ENCODE results near the gene IPO11.

GRCh38 chr5:62616615-62617277, 204.2 kb downstream of the IPO11 start:
- TF ChIP-seq, protein P1, sequence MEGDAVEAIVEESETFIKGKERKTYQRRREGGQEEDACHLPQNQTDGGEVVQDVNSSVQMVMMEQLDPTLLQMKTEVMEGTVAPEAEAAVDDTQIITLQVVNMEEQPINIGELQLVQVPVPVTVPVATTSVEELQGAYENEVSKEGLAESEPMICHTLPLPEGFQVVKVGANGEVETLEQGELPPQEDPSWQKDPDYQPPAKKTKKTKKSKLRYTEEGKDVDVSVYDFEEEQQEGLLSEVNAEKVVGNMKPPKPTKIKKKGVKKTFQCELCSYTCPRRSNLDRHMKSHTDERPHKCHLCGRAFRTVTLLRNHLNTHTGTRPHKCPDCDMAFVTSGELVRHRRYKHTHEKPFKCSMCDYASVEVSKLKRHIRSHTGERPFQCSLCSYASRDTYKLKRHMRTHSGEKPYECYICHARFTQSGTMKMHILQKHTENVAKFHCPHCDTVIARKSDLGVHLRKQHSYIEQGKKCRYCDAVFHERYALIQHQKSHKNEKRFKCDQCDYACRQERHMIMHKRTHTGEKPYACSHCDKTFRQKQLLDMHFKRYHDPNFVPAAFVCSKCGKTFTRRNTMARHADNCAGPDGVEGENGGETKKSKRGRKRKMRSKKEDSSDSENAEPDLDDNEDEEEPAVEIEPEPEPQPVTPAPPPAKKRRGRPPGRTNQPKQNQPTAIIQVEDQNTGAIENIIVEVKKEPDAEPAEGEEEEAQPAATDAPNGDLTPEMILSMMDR (IDR thresholded peaks at IDR 0.05 in 8 of 11, conservative IDR thresholded peaks at IDR 0.05 in 3 of 11), result no peak
- TF ChIP-seq POLR2A (IDR thresholded peaks at IDR 0.05) (no peak), POLR2AphosphoS5 (IDR thresholded peaks at IDR 0.05) (no peak)

All from spleen (tissue), 7 donors.